Spleen (tissue), 11 donors: ENCODE data around the gene FCRL2. TPM values are rescaled to one million over a fixed set of nuclear protein-coding genes. Genes with fewer than 3 reads are reported as not detected.

Source experiments
- DNase-seq: peaks from one replicate; pipeline ENCODE4 v3.0.0-alpha.2; 2020
- H3K27ac ChIP-seq, 8 donors: fragments of 200-600 bp; sonication (generic) in 7 of 8; 1 replicate in 4 of 8; 2 replicates in 4 of 8; pipeline versions ENCODE4 v1.5.0 to v1.8.0; 2016 to 2021; ENCODE audit warnings: inconsistent platforms in 4 of 8, mild to moderate bottlenecking in 4 of 8, moderate library complexity in 1 of 8
- H3K27me3 ChIP-seq, 7 donors: fragments of 200-600 bp; sonication (generic) in 6 of 7; replicated peaks in 1 of 7; 1 replicate in 4 of 7; 2 replicates in 3 of 7; pipeline versions ENCODE4 v1.5.0 to v1.8.0; 2016 to 2021; ENCODE audit warnings: inconsistent platforms in 3 of 7, mild to moderate bottlenecking in 1 of 7
- H3K36me3 ChIP-seq, 6 donors: fragments of 200-600 bp; sonication (generic) in 5 of 6; 1 replicate in 4 of 6; 2 replicates in 2 of 6; pipeline versions ENCODE4 v1.5.0 to v1.8.0; 2016 to 2021; ENCODE audit warnings: inconsistent platforms in 2 of 6
- H3K4me1 ChIP-seq, 6 donors: fragments of 200-600 bp; sonication (generic) in 5 of 6; 1 replicate in 3 of 6; 2 replicates in 3 of 6; pipeline versions ENCODE4 v1.5.0 to v1.8.0; 2016 to 2021; ENCODE audit warnings: inconsistent platforms in 3 of 6
- H3K4me3 ChIP-seq, 8 donors: fragments of 200-600 bp; sonication (generic) in 7 of 8; 1 replicate in 4 of 8; 2 replicates in 4 of 8; pipeline versions ENCODE4 v1.5.0 to v1.8.0; 2016 to 2021; ENCODE audit warnings: inconsistent platforms in 4 of 8, mild to moderate bottlenecking in 4 of 8, moderate library complexity in 2 of 8
- H3K9me3 ChIP-seq, 8 donors: fragments of 200-600 bp; sonication (generic) in 7 of 8; 1 replicate in 4 of 8; 2 replicates in 4 of 8; pipeline versions ENCODE4 v1.5.0 to v1.8.0; 2016 to 2021; ENCODE audit warnings: inconsistent platforms in 4 of 8
- POLR2A ChIP-seq, 3 donors: fragments of 450-650 bp; IDR thresholded peaks; one replicate each; pipeline ENCODE4 v1.5.1; 2017; ENCODE audit warnings: antibody characterized with exemption in 3 of 3, mild to moderate bottlenecking in 1 of 3
- POLR2AphosphoS5 ChIP-seq, 3 donors: sonication (generic); formaldehyde crosslinking; IDR thresholded peaks; one replicate each; pipeline ENCODE4 v1.5.1; 2017; ENCODE audit warnings: antibody characterized with exemption in 3 of 3
- WGBS, 5 donors: extraction: QIAGEN DNeasy Blood & Tissue Kit in 3 of 5; methylation state at CpG; one replicate each; pipeline versions ENCODE4 v1.1.5 to v1.1.7; 2013 to 2018; 5-methylcytosine and 5-hydroxymethylcytosine counted together
- intact Hi-C: fragments of 100-400 bp; cut with DNase I; formaldehyde crosslinking; loops from one replicate; pipeline ENCODE4 v1.15.0; 2023; ENCODE audit warnings: low total_unique reads
- polyA plus RNA-seq, 3 donors: library from polyadenylated mRNA; stranded (reverse); fragments of 200-250 nt; gene quantifications; one replicate each; pipeline ENCODE4 v1.2.1, GENCODE V29; 2013
- total RNA-seq, 7 donors: library from RNA; depleted of rRNA in 3 of 7; stranded (reverse); fragments of >200 nt in 3 of 7; fragmentation: NEBNext Ultra II Directional in 4 of 7; extraction: Animal tissue kit (Norgen Biotek cat#: 25700) in 4 of 7; gene quantifications; one replicate each; pipeline versions ENCODE4 v1.1.0 to v1.2.1, GENCODE V29; 2016 to 2021
- TF ChIP-seq, protein P1 (sequence below), 11 experiments: fragments of 200-600 bp in 7 of 11; fragments of 450-650 bp in 4 of 11; sonication (generic) in 4 of 11; IDR thresholded peaks in 8 of 11; conservative IDR thresholded peaks in 3 of 11; 1 replicate in 7 of 11; 2 replicates in 4 of 11; pipeline versions ENCODE4 v1.4.0 to v1.8.0; 2016 to 2021; ENCODE audit warnings: antibody characterized with exemption in 11 of 11, inconsistent platforms in 4 of 11, mild to moderate bottlenecking in 1 of 11
- donor health status: healthy with polysubstance abuse.
- donor health status: DM: no; HTN: no; CAD: no; lungs with moderate emphysema.
- donor health status: DM: no; HTN: no; CAD: no.
- donor health status: Bipolar disorder and iron deficiency.
- donor health status: healthy.
- donor health status: DM: no; HTN: no; CAD: no.
- donor health status: DM: yes; HTN: yes; CAD: no.

Gene FCRL2
- total and polyA plus RNA-seq, 10 donors, result 32.9 to 236 (median 57.2) TPM

DNA sequence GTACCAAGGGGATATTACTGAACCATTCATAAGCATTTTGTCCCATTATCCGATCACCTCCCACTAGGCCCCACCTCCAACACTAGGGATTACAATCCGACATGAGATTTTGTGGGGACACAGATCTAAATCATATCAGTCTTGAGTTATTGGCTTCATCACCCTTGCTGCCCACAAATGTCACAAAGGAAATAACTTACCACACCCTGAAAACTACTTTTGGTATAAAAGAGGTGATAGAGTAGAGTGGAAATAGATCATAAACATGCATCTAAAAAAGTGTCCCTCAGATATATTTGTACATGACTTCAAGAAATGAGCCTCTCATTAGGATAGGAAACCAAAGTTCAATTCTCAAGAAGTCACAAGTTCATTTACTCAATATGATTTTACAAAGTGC lies 53.8 kb downstream of the FCRL2 start:
- TF ChIP-seq POLR2AphosphoS5 (IDR thresholded peaks at IDR 0.05), result no peak
- TF ChIP-seq POLR2A (IDR thresholded peaks at IDR 0.05), result no peak
- TF ChIP-seq, protein P1, sequence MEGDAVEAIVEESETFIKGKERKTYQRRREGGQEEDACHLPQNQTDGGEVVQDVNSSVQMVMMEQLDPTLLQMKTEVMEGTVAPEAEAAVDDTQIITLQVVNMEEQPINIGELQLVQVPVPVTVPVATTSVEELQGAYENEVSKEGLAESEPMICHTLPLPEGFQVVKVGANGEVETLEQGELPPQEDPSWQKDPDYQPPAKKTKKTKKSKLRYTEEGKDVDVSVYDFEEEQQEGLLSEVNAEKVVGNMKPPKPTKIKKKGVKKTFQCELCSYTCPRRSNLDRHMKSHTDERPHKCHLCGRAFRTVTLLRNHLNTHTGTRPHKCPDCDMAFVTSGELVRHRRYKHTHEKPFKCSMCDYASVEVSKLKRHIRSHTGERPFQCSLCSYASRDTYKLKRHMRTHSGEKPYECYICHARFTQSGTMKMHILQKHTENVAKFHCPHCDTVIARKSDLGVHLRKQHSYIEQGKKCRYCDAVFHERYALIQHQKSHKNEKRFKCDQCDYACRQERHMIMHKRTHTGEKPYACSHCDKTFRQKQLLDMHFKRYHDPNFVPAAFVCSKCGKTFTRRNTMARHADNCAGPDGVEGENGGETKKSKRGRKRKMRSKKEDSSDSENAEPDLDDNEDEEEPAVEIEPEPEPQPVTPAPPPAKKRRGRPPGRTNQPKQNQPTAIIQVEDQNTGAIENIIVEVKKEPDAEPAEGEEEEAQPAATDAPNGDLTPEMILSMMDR (IDR thresholded peaks at IDR 0.05 in 8 of 11, conservative IDR thresholded peaks at IDR 0.05 in 3 of 11), result no peak
- WGBS, 5 donors, result 65 to 81% (median 78%) methylated on average over 2 of the region's 2 CpGs

DNA sequence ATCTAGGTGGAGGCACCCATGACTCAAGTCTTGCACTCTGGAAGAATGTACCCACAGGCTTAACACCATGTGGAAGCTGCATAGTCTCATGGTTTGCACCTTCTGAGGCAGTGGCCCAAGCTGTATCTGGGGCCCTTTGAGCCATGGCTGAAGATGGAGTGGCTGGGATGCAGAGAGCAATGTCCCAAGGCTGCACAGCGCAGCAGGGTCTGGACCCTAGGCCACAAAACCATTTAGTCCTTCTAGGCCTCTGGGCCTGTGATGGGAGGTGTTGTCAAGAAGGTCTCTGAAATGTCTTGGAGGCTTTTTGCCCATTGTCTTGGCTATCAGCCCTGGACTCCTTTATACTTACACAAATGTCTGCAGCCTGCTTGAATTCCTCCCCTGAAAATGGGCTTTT lies 54.9 kb downstream of the FCRL2 start:
- Histone ChIP-seq H3K4me3 (no peak overlapping the region), H3K27me3 (no peaks in the 10 kb centered on the region), H3K4me1 (peaks cover 8 to 46% (median 26%) of the 10 kb centered on the region in 6 donors), H3K27ac (peak overlapping the region in 2 of 8 donors; percentile 78 to 80), H3K9me3 (peaks cover 0 to 24% (median 21%) of the 10 kb centered on the region in 8 donors), H3K36me3 (no peaks in the 10 kb centered on the region)
- intact Hi-C loops, result no loop called here
- TF ChIP-seq, protein P1 (IDR thresholded peaks at IDR 0.05 in 8 of 11, conservative IDR thresholded peaks at IDR 0.05 in 3 of 11), result no peak
- TF ChIP-seq POLR2A (IDR thresholded peaks at IDR 0.05) (no peak), POLR2AphosphoS5 (IDR thresholded peaks at IDR 0.05) (no peak)
- no peak for DNase-seq
- WGBS, 5 donors, result 86 to 100% (median 95%) methylated on average over 1 of the region's 1 CpG

More for the DNA sequence above, 53.8 kb downstream of the FCRL2 start:
- peak overlapping the region in 6 of 8 donors; percentile 72 to 80 (median 74) for H3K27ac ChIP-seq
- H3K36me3 ChIP-seq, result no peaks in the 10 kb centered on the region
- H3K4me3 ChIP-seq, result no peak overlapping the region
- peaks cover 8 to 58% (median 30%) of the 10 kb centered on the region in 6 donors for H3K4me1 ChIP-seq
- no peaks in the 10 kb centered on the region for H3K27me3 ChIP-seq
- H3K9me3 ChIP-seq, result peaks cover 0 to 24% (median 21%) of the 10 kb centered on the region in 8 donors
- intact Hi-C loops, result no loop called here
- no peak for DNase-seq

DNA sequence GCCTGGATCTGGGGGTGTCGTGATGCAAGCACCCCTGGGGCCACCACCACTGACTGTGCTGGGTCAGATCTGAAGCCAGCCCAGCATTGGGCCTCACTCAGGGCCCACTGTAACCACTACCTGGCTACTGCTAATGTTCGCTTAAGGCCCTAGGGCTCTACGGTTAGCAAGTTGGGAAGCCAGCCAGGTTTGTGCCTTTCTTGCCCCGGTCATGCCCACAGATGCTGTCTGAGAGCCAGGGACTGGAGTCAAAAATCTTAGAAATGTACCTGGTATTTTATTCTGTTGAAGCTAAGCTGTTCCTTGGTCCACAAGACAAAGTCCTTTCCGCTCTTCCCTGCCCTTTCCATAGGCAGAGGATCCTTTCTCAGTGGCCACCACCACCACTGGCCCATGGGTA lies 61.2 kb downstream of the FCRL2 start:
- Histone ChIP-seq H3K4me3 (no peak overlapping the region), H3K36me3 (no peaks in the 10 kb centered on the region), H3K27ac (no peak overlapping the region), H3K27me3 (no peaks in the 10 kb centered on the region), H3K4me1 (peaks cover 0 to 5% (median 0%) of the 10 kb centered on the region in 6 donors), H3K9me3 (peaks cover 0 to 1% (median 0%) of the 10 kb centered on the region in 8 donors)
- TF ChIP-seq POLR2AphosphoS5 (IDR thresholded peaks at IDR 0.05) (no peak), POLR2A (IDR thresholded peaks at IDR 0.05) (no peak)
- TF ChIP-seq, protein P1 (IDR thresholded peaks at IDR 0.05 in 8 of 11, conservative IDR thresholded peaks at IDR 0.05 in 3 of 11), result no peak
- WGBS, 5 donors, result 92 to 98% (median 93%) methylated on average over 5 of the region's 5 CpGs
- intact Hi-C loops, result no loop called here
- DNase-seq, result no peak

DNA sequence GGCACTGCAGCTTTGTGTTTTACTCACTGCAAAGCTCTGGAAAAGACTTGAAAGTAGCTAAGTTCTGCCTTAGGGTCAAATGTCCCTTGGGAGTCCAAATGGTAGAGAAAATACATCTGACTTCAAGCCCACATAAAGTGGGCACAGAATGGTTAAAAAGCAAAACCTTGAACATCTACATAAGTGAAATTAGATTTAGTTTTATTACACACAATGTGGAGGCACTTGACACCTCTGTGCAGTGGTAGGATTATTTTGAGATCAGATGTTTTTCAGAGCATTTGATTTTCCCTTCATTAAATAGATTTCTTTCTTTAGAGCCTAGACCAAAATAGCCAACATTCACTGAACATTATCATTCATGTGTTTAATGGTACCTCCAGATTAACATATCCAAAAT lies 65.1 kb downstream of the FCRL2 start:
- Histone ChIP-seq H3K4me1 (peaks cover 0 to 35% (median 0%) of the 10 kb centered on the region in 6 donors), H3K36me3 (no peaks in the 10 kb centered on the region), H3K27ac (no peak overlapping the region), H3K4me3 (no peak overlapping the region), H3K27me3 (no peaks in the 10 kb centered on the region), H3K9me3 (no peaks in the 10 kb centered on the region)
- TF ChIP-seq POLR2AphosphoS5 (IDR thresholded peaks at IDR 0.05) (no peak), POLR2A (IDR thresholded peaks at IDR 0.05) (no peak)
- TF ChIP-seq, protein P1 (IDR thresholded peaks at IDR 0.05 in 8 of 11, conservative IDR thresholded peaks at IDR 0.05 in 3 of 11), result no peak
- DNase-seq, result no peak
- intact Hi-C loops, result no loop called here
